DOHH2 (cell line): ENCODE results near the gene SPATA31E1.

ENCODE experiments used
- EZH2phosphoT487 ChIP-seq: fragments of 200-600 bp; sonication (generic); IDR thresholded peaks from 2 replicates; pipeline ENCODE4 v1.6.1; 2017; ENCODE audit warnings: borderline replicate concordance, mild to moderate bottlenecking, antibody characterized with exemption, low read length, moderate library complexity, mixed read lengths
- TF ChIP-seq, protein P1 (sequence below): fragments of 200-600 bp; sonication (generic); IDR thresholded peaks from one replicate; pipeline ENCODE4 v1.5.1; 2014; ENCODE audit warnings: antibody characterized with exemption, mild to moderate bottlenecking, low read depth, low read length; ENCODE audit not compliant: poor library complexity, severe bottlenecking

GRCh38 chr9:87880683-87881082, 2.0 kb upstream of the SPATA31E1 start:
- TF ChIP-seq, protein P1, sequence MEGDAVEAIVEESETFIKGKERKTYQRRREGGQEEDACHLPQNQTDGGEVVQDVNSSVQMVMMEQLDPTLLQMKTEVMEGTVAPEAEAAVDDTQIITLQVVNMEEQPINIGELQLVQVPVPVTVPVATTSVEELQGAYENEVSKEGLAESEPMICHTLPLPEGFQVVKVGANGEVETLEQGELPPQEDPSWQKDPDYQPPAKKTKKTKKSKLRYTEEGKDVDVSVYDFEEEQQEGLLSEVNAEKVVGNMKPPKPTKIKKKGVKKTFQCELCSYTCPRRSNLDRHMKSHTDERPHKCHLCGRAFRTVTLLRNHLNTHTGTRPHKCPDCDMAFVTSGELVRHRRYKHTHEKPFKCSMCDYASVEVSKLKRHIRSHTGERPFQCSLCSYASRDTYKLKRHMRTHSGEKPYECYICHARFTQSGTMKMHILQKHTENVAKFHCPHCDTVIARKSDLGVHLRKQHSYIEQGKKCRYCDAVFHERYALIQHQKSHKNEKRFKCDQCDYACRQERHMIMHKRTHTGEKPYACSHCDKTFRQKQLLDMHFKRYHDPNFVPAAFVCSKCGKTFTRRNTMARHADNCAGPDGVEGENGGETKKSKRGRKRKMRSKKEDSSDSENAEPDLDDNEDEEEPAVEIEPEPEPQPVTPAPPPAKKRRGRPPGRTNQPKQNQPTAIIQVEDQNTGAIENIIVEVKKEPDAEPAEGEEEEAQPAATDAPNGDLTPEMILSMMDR: no peak
- no peak for TF ChIP-seq EZH2phosphoT487
